Jurkat, Clone E6-1 (cell line): ENCODE results near the gene EXTL1.

ENCODE experiments used
- DNase-seq: peaks from one replicate; pipeline ENCODE4 v3.0.0-alpha.2; 2011; ENCODE audit warnings: low read depth, low spot score
- H3K4me3 ChIP-seq: 2 replicates; pipeline ENCODE4 v1.5.1; 2011; ENCODE audit warnings: mild to moderate bottlenecking, low read length, control low read depth, moderate library complexity

Gene EXTL1

GRCh38 chr1:26059906-26060305, 38.3 kb downstream of the EXTL1 start:
- no peak overlapping the region for H3K4me3 ChIP-seq
- no peak for DNase-seq

- DNase-seq, result no peak
- no peak overlapping the region for H3K4me3 ChIP-seq
Measured at GRCh38 chr1:26060832-26061574, 39.4 kb downstream of the EXTL1 start.

DNA sequence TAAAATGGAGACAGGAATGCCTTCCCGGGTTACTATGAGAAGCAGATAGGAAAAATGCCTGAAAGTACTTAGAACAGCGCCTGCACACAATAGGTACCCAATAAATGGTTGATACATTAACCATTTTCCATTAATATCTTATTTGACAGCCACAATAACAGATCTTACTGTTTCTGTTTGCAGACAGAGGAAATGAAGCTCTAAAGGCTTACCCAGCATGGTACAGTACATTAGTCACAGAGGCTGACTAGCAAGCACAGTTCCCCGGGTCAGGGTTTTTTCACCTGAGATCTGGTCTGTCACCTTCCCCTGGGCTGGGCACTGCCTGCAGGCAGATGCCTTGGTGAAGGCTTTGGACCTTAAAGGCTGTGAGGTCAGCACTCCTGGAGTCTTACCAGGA, 43.0 kb downstream of the EXTL1 start:
- H3K4me3 ChIP-seq, result no peak overlapping the region
- no peak for DNase-seq

DNA sequence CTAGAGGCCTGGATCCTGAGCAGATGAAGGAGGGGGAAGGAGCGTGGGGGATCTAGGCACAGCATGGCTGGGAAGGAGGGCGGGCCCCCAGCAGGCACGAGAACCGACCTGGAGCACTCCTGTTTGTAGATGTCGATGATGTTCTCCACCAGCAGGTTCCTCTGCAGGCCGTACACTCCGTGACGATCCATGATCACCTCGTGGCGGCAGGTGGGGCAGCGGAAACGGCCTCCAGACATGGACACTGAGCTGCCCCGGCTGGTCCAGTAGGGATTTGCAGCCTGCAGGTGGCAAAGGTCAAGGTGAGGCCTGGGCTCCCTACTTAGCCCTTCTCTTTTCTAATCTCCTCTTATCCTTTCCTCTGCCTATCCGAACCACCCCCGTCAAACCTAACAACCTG, 44.6 kb downstream of the EXTL1 start:
- no peak for DNase-seq
- no peak overlapping the region for H3K4me3 ChIP-seq

DNA sequence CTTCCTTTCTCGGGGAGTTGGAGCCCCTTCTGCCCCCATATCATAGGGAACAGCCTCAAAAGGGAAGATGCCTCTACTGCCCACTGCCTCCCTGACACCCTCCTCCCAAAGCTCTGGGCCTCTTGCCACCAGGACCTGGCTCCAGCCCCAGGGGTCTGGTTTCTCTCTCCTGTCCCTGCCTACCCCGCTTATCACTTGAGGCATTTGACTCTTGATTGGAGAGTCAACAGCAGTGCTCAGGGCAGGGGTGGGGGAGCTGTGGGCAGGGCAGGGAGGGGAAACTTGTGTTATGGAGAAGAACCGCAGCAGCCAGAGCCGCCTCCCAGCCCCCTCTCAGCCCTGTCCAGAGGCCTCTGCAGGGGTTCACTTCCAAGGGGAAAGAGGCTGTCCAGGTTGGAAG, 45.3 kb downstream of the EXTL1 start:
- DNase-seq, result no peak
- no peak overlapping the region for H3K4me3 ChIP-seq

GRCh38 chr1:26067432-26067911, 45.9 kb downstream of the EXTL1 start, which contains the start of gene TRIM63:
TRIM63 (minus strand) TSS chr1:26067630; CDS start chr1:26067494, 136 bp downstream.
- H3K4me3 ChIP-seq, result no peak within 1 kb of the TSS
- no peak for DNase-seq

GRCh38 chr1:26069941-26070295, 48.3 kb downstream of the EXTL1 start:
- no peak overlapping the region for H3K4me3 ChIP-seq
- DNase-seq, result no peak

- H3K4me3 ChIP-seq, result no peak overlapping the region
- no peak for DNase-seq
Measured at GRCh38 chr1:26070296-26070962, 48.9 kb downstream of the EXTL1 start.

DNA sequence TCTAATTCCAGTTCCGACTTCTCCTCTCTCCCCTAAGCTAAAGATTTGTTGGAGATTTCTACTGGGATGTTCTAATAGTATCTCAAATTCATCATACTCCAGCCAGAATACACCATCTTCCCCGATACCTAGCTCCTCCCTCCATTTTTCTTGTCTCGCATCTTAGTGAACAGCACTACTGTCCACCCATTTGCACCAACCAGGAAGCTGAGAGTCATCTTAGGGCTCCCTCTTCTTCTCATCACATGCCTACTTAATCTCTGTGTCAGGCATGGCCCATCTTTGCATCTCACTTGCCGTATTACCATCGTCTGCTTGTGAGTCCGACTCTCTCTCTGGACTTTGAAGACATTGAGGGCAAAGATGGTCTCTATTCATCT, 49.4 kb downstream of the EXTL1 start:
- H3K4me3 ChIP-seq, result no peak overlapping the region
- no peak for DNase-seq

DNA sequence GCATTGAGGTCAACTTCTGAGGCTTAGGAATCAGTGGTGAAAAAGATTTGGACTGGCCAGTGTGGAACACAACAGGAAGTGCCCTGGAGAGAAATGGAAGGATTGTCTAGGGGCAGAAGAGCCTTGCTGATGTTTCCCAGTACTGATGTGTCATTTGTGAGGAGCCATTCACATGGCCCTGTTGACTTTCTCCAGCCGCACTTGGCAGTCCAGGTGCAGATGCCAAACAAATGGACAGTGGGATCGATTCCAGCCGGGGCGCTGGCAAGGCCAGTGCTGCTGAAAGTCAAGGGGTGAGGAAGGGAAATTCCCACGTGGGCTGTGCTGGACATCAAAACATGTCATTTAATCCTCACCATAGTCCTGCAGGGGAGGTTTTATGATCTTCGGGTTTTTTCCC, 50.7 kb downstream of the EXTL1 start:
- H3K4me3 ChIP-seq, result no peak overlapping the region
- DNase-seq, result no peak

DNA sequence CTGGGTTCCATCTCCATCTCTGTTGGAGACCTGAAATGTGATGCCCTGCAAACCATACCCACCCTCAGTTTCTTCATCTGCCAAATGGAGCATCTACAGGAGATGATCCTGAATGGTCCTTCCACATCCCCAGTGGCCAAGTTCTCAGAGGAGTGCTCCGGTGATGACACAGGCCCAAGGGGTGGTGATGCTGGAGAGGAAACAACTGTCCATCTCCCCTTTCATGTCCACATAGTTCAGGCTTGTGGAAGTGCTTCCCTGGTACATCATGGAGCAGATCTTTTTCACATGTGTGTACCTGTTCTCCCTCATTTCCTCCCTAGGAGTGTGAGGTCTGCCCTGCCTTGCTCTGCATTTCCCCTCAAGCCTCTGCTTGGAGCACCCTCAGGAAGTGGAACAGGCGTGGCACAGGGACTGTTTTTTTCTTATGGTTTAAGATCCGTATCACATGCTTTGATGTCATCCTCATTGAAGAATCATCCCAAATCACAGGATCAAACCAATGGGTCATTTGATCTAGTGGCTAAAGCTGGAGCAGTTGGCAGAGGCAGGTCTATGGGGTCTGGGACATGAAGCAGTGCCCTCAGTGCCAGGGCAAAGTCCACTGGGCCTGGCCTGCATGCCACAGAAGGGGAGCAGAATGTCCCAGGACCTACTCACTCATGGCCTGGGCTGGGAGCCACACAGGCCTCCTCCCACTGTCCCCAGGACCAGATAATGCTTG, 54.0 kb downstream of the EXTL1 start:
- H3K4me3 ChIP-seq, result no peak overlapping the region
- peak; percentile 6 for DNase-seq

DNA sequence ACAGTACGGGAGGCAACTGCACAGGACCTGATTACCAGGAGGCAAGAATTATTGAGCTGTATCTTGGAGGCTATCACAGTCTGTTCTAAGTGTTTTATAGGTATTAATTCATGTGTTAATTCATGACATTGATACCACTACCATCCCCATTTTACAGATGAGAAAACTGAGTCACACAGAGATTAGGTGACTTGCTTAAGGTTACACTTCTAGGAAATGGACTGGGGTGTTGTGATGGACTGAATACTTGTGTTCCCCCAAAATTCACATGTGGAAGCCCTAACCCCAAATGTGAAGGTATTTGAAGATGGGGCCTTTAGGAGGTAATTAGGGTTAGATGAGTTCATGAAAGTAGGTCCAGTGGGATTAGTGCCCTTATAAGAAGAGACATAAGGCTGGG, 55.9 kb downstream of the EXTL1 start:
- no peak overlapping the region for H3K4me3 ChIP-seq
- no peak for DNase-seq

GRCh38 chr1:26078286-26079177, 57.0 kb downstream of the EXTL1 start:
- H3K4me3 ChIP-seq, result no peak overlapping the region
- no peak for DNase-seq

- no peak overlapping the region for H3K4me3 ChIP-seq
- DNase-seq, result no peak
Measured at GRCh38 chr1:26079178-26079563, 57.6 kb downstream of the EXTL1 start.

- no peak for DNase-seq
- H3K4me3 ChIP-seq, result no peak overlapping the region
Measured at GRCh38 chr1:26079960-26080814, 58.6 kb downstream of the EXTL1 start.

GRCh38 chr1:26081267-26082019, 59.9 kb downstream of the EXTL1 start:
- no peak overlapping the region for H3K4me3 ChIP-seq
- no peak for DNase-seq

- H3K4me3 ChIP-seq, result no peak overlapping the region
- DNase-seq, result no peak
Measured at GRCh38 chr1:26082020-26082350, 60.4 kb downstream of the EXTL1 start.

DNA sequence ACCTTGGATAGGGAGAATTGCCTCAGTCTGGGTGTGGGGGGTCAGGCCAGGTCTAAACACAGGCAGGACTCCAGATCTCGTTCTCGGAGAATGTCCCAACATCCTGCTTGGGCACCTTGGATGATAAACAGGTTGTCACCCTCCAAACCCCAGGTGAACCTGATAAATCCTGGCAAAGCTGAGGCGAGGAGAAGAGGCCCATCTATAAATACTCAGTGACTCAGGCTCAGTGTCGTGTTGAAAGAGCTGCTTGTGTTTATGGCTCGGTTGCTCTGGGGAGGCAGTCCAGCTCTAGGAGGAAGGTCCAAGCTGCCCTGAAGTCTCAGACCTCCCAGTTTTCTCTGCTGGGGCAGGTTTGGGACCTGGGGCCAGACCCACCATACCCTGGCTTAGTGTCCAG, 61.6 kb downstream of the EXTL1 start:
- DNase-seq, result no peak
- H3K4me3 ChIP-seq, result no peak overlapping the region
